ENCODE results near the gene LMNB1.

LMNB1 gene

GRCh38 chr5:126805063-126805462 is 28.1 kb downstream of the LMNB1 start:
- Histone ChIP-seq H3K36me3 (ENCODE audit: control insufficient read depth, insufficient read depth, low read length) (peaks cover 3% of the 10 kb centered on the region), H3K27me3 (replicated peaks; ENCODE audit: control insufficient read depth, insufficient read depth, low read length) (no peaks in the 10 kb centered on the region), H3K4me3 (replicated peaks; ENCODE audit: low read depth, low read length) (no peak overlapping the region)
- no peak for TF ChIP-seq CTCF (IDR thresholded peaks at IDR 0.05; ENCODE audit: insufficient read depth, low read length, poor library complexity, severe bottlenecking)
- DNase-seq (ENCODE audit: extremely low read depth, insufficient read length) = no peak

- no peak for DNase-seq (ENCODE audit: extremely low read depth, insufficient read length)
- peak; percentile 44 for TF ChIP-seq CTCF (IDR thresholded peaks at IDR 0.05; ENCODE audit: insufficient read depth, low read length, poor library complexity, severe bottlenecking)
- Histone ChIP-seq H3K4me3 (replicated peaks; ENCODE audit: low read depth, low read length) (no peak overlapping the region), H3K36me3 (ENCODE audit: control insufficient read depth, insufficient read depth, low read length) (peaks cover 3% of the 10 kb centered on the region), H3K27me3 (replicated peaks; ENCODE audit: control insufficient read depth, insufficient read depth, low read length) (no peaks in the 10 kb centered on the region)
These were observed 31.6 kb downstream of the LMNB1 start for GRCh38 chr5:126808521-126808988.

- Histone ChIP-seq H3K27me3 (replicated peaks; ENCODE audit: control insufficient read depth, insufficient read depth, low read length) (no peaks in the 10 kb centered on the region), H3K36me3 (ENCODE audit: control insufficient read depth, insufficient read depth, low read length) (peaks cover 3% of the 10 kb centered on the region), H3K4me3 (replicated peaks; ENCODE audit: low read depth, low read length) (no peak overlapping the region)
- DNase-seq (ENCODE audit: extremely low read depth, insufficient read length) = no peak
- TF ChIP-seq CTCF (IDR thresholded peaks at IDR 0.05; ENCODE audit: insufficient read depth, low read length, poor library complexity, severe bottlenecking) = no peak
These were observed 33.0 kb downstream of the LMNB1 start for GRCh38 chr5:126809916-126810315.

- Histone ChIP-seq H3K4me3 (replicated peaks; ENCODE audit: low read depth, low read length) (no peak overlapping the region), H3K36me3 (ENCODE audit: control insufficient read depth, insufficient read depth, low read length) (peaks cover 3% of the 10 kb centered on the region), H3K27me3 (replicated peaks; ENCODE audit: control insufficient read depth, insufficient read depth, low read length) (no peaks in the 10 kb centered on the region)
- DNase-seq (ENCODE audit: extremely low read depth, insufficient read length) = no peak
- no peak for TF ChIP-seq CTCF (IDR thresholded peaks at IDR 0.05; ENCODE audit: insufficient read depth, low read length, poor library complexity, severe bottlenecking)
These were observed 33.9 kb downstream of the LMNB1 start for GRCh38 chr5:126810596-126811380.

- TF ChIP-seq CTCF (IDR thresholded peaks at IDR 0.05; ENCODE audit: insufficient read depth, low read length, poor library complexity, severe bottlenecking) = no peak
- Histone ChIP-seq H3K27me3 (replicated peaks; ENCODE audit: control insufficient read depth, insufficient read depth, low read length) (no peaks in the 10 kb centered on the region), H3K36me3 (ENCODE audit: control insufficient read depth, insufficient read depth, low read length) (peaks cover 1% of the 10 kb centered on the region), H3K4me3 (replicated peaks; ENCODE audit: low read depth, low read length) (no peak overlapping the region; the same call in 1 of the 2 replicates)
- DNase-seq (ENCODE audit: extremely low read depth, insufficient read length) = no peak
These were observed 34.7 kb downstream of the LMNB1 start for GRCh38 chr5:126811515-126812198.
